Liver (tissue), 9 donors: Measurements from ENCODE around the gene NCK2. TPM values are rescaled to one million over a fixed set of nuclear protein-coding genes. Genes with fewer than 3 reads are reported as not detected.

ENCODE experiments used
- DNase-seq: peaks from one replicate; pipeline ENCODE4 v3.0.0-alpha.2; 2017; ENCODE audit warnings: low spot score
- H3K27ac ChIP-seq, 2 donors: one replicate each; pipeline ENCODE4 v1.7.0; 2013; ENCODE audit warnings: inconsistent platforms in 2 of 2, low read length in 2 of 2, control low read depth in 1 of 2, low read depth in 1 of 2, mild to moderate bottlenecking in 1 of 2
- H3K27me3 ChIP-seq, 4 donors: one replicate each; pipeline versions ENCODE4 v1.6.1 to v1.7.0; 2013; ENCODE audit warnings: low read length in 3 of 4, inconsistent platforms in 1 of 4, mild to moderate bottlenecking in 1 of 4, moderate library complexity in 1 of 4; ENCODE audit not compliant: control insufficient read depth in 4 of 4, insufficient read depth in 4 of 4
- H3K36me3 ChIP-seq, 4 donors: one replicate each; pipeline versions ENCODE4 v1.6.1 to v1.7.0; 2013; ENCODE audit warnings: low read length in 3 of 4, mild to moderate bottlenecking in 3 of 4, low read depth in 1 of 4, moderate library complexity in 1 of 4; ENCODE audit not compliant: control insufficient read depth in 4 of 4, insufficient read depth in 3 of 4
- H3K4me1 ChIP-seq, 4 donors: one replicate each; pipeline versions ENCODE4 v1.6.1 to v1.7.0; 2013; ENCODE audit warnings: low read length in 3 of 4, mild to moderate bottlenecking in 3 of 4, moderate library complexity in 1 of 4; ENCODE audit not compliant: control insufficient read depth in 4 of 4, insufficient read depth in 4 of 4
- H3K4me3 ChIP-seq, 3 donors: one replicate each; pipeline versions ENCODE4 v1.6.1 to v1.7.0; 2013; ENCODE audit warnings: low read length in 3 of 3, control low read depth in 1 of 3, low read depth in 1 of 3, mild to moderate bottlenecking in 1 of 3
- H3K9ac ChIP-seq, 2 donors: one replicate each; pipeline ENCODE4 v1.7.0; 2013; ENCODE audit warnings: low read length in 2 of 2, mild to moderate bottlenecking in 2 of 2, moderate library complexity in 2 of 2, control low read depth in 1 of 2, low read depth in 1 of 2
- H3K9me3 ChIP-seq, 4 donors: one replicate each; pipeline versions ENCODE4 v1.6.1 to v1.7.0; 2013; ENCODE audit warnings: low read length in 3 of 4; ENCODE audit not compliant: control insufficient read depth in 4 of 4
- ATF3 ChIP-seq: IDR thresholded peaks from 2 replicates; pipeline ENCODE4 v1.6.1; 2016; ENCODE audit warnings: antibody characterized with exemption
- EGR1 ChIP-seq, 2 donors: IDR thresholded peaks; 2 replicates each; pipeline ENCODE4 v1.6.1; 2016 to 2018; ENCODE audit warnings: antibody characterized with exemption in 2 of 2, low read depth in 2 of 2
- FOXA1 ChIP-seq: IDR thresholded peaks from 2 replicates; pipeline ENCODE4 v1.6.1; 2016; ENCODE audit warnings: antibody characterized with exemption
- FOXA2 ChIP-seq: IDR thresholded peaks from 2 replicates; pipeline ENCODE4 v1.6.1; 2016; ENCODE audit warnings: antibody characterized with exemption
- GABPA ChIP-seq, 2 donors: IDR thresholded peaks in 1 of 2; conservative IDR thresholded peaks in 1 of 2; 2 replicates each; pipeline ENCODE4 v1.6.1; 2016; ENCODE audit warnings: antibody characterized with exemption in 2 of 2, mild to moderate bottlenecking in 1 of 2, moderate library complexity in 1 of 2
- HNF4A ChIP-seq, 2 donors: conservative IDR thresholded peaks; 2 replicates each; pipeline ENCODE4 v1.6.1; 2016; ENCODE audit warnings: antibody characterized with exemption in 2 of 2, mild to moderate bottlenecking in 2 of 2
- HNF4G ChIP-seq: IDR thresholded peaks from 2 replicates; pipeline ENCODE4 v1.6.1; 2016; ENCODE audit warnings: antibody characterized with exemption
- JUND ChIP-seq, 2 donors: IDR thresholded peaks; 2 replicates each; pipeline ENCODE4 v1.6.1; 2016; ENCODE audit warnings: antibody characterized with exemption in 2 of 2
- MAX ChIP-seq: IDR thresholded peaks from 2 replicates; pipeline ENCODE4 v1.6.1; 2016; ENCODE audit warnings: antibody characterized with exemption
- NR2F2 ChIP-seq: IDR thresholded peaks from 2 replicates; pipeline ENCODE4 v1.6.1; 2016; ENCODE audit warnings: antibody characterized with exemption
- RAD21 ChIP-seq, 2 donors: IDR thresholded peaks; 2 replicates each; pipeline ENCODE4 v1.6.1; 2016; ENCODE audit warnings: antibody characterized with exemption in 2 of 2, mild to moderate bottlenecking in 2 of 2
- RXRA ChIP-seq, 2 donors: IDR thresholded peaks; 2 replicates each; pipeline ENCODE4 v1.6.1; 2017 to 2018; ENCODE audit warnings: antibody characterized with exemption in 2 of 2, mild to moderate bottlenecking in 1 of 2
- SP1 ChIP-seq: IDR thresholded peaks from 2 replicates; pipeline ENCODE4 v1.6.1; 2018; ENCODE audit warnings: antibody characterized with exemption, mild to moderate bottlenecking
- TAF1 ChIP-seq: conservative IDR thresholded peaks from 2 replicates; pipeline ENCODE4 v1.6.1; 2016; ENCODE audit warnings: antibody characterized with exemption, mild to moderate bottlenecking
- YY1 ChIP-seq: IDR thresholded peaks from 2 replicates; pipeline ENCODE4 v1.6.1; 2016; ENCODE audit warnings: antibody characterized with exemption, mild to moderate bottlenecking
- ZBTB33 ChIP-seq: IDR thresholded peaks from 2 replicates; pipeline ENCODE4 v1.6.1; 2016; ENCODE audit warnings: antibody characterized with exemption
- WGBS: extraction: QIAGEN DNeasy Blood & Tissue Kit; methylation state at CpG from one replicate; pipeline ENCODE4 v1.1.7; 2013; 5-methylcytosine and 5-hydroxymethylcytosine counted together
- polyA plus RNA-seq, 2 donors: library from polyadenylated mRNA; stranded (reverse) in 1 of 2; unstranded in 1 of 2; fragments of 200-250 nt in 1 of 2; fragments of >200 nt in 1 of 2; fragmentation: Nextera tagmentation in 1 of 2; extraction: Ambion mirVana in 1 of 2; gene quantifications; one replicate each; pipeline versions ENCODE4 v1.2.1 to v1.2.3, GENCODE V29; 2013 to 2015
- total RNA-seq, 2 donors: library from RNA; depleted of rRNA; stranded (reverse); fragments of >200 nt; gene quantifications; one replicate each; pipeline ENCODE4 v1.2.3, GENCODE V29; 2014
- TF ChIP-seq, protein P1 (sequence below): IDR thresholded peaks from 2 replicates; pipeline ENCODE4 v1.6.1; 2016; ENCODE audit warnings: antibody characterized with exemption, mild to moderate bottlenecking
- donor health status: healthy.
- donor health status: healthy.
- donor health status: healthy.
- donor health status: healthy.
- donor health status: healthy.

The NCK2 gene
- total and polyA plus RNA-seq, 4 donors = 3.4 to 15.0 (median 10.7) TPM

GRCh38 chr2:105889046-105889445 is 144.3 kb downstream of the NCK2 start (continued):
- TF ChIP-seq ZBTB33 (no peak), JUND (IDR thresholded peaks at IDR 0.05) (no peak), NR2F2 (no peak), SP1 (no peak)

DNA sequence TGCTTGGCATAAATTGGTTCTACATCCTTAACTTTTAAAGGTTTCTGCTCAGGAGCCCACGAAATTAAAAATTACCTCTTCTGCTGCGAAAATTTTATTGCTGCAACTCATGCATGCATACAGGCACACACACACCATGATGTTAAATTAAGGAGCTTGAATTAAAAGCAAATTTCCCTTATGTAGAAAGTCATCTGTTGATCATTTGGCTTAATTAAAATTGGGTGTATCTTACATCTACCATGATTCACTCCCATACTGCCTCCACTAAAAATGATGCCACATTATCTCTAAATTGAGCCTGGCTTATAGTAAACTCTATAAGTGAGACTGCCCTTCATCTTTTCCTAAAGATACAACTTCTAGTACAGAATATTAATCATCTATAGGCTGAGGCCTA is 145.4 kb downstream of the NCK2 start:
- no peak overlapping the region for H3K9ac ChIP-seq
- H3K36me3 ChIP-seq = no peaks in the 10 kb centered on the region
- peaks cover 0 to 7% (median 2%) of the 10 kb centered on the region in 4 donors for H3K9me3 ChIP-seq
- no peak for DNase-seq
- no peak overlapping the region for H3K4me3 ChIP-seq
- no peak overlapping the region for H3K27ac ChIP-seq
- H3K4me1 ChIP-seq = peaks cover 10 to 33% (median 27%) of the 10 kb centered on the region in 4 donors
- 3% methylated on average over 2 of the region's 2 CpGs for WGBS
- TF ChIP-seq FOXA2 (no peak), FOXA1 (no peak), YY1 (no peak), RXRA (IDR thresholded peaks at IDR 0.05) (no peak), RAD21 (IDR thresholded peaks at IDR 0.05) (no peak), NR2F2 (no peak)
- TF ChIP-seq, protein P1, sequence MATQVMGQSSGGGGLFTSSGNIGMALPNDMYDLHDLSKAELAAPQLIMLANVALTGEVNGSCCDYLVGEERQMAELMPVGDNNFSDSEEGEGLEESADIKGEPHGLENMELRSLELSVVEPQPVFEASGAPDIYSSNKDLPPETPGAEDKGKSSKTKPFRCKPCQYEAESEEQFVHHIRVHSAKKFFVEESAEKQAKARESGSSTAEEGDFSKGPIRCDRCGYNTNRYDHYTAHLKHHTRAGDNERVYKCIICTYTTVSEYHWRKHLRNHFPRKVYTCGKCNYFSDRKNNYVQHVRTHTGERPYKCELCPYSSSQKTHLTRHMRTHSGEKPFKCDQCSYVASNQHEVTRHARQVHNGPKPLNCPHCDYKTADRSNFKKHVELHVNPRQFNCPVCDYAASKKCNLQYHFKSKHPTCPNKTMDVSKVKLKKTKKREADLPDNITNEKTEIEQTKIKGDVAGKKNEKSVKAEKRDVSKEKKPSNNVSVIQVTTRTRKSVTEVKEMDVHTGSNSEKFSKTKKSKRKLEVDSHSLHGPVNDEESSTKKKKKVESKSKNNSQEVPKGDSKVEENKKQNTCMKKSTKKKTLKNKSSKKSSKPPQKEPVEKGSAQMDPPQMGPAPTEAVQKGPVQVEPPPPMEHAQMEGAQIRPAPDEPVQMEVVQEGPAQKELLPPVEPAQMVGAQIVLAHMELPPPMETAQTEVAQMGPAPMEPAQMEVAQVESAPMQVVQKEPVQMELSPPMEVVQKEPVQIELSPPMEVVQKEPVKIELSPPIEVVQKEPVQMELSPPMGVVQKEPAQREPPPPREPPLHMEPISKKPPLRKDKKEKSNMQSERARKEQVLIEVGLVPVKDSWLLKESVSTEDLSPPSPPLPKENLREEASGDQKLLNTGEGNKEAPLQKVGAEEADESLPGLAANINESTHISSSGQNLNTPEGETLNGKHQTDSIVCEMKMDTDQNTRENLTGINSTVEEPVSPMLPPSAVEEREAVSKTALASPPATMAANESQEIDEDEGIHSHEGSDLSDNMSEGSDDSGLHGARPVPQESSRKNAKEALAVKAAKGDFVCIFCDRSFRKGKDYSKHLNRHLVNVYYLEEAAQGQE = no peak
- no peaks in the 10 kb centered on the region for H3K27me3 ChIP-seq

GRCh38 chr2:105890856-105891255 is 146.1 kb downstream of the NCK2 start:
- Histone ChIP-seq H3K27ac (no peak overlapping the region), H3K4me3 (no peak overlapping the region), H3K27me3 (no peaks in the 10 kb centered on the region), H3K9me3 (peaks cover 0 to 7% (median 2%) of the 10 kb centered on the region in 4 donors), H3K4me1 (peaks cover 10 to 33% (median 26%) of the 10 kb centered on the region in 4 donors), H3K36me3 (no peaks in the 10 kb centered on the region), H3K9ac (no peak overlapping the region)
- 94% methylated on average over 10 of the region's 10 CpGs for WGBS
- no peak for DNase-seq
- TF ChIP-seq EGR1 (IDR thresholded peaks at IDR 0.05; ENCODE audit: low read depth in 2 of 2) (no peak), SP1 (no peak), FOXA2 (no peak), NR2F2 (no peak), YY1 (no peak), GABPA (IDR thresholded peaks at IDR 0.05 in 1 of 2, conservative IDR thresholded peaks at IDR 0.05 in 1 of 2) (no peak), HNF4G (no peak), RAD21 (IDR thresholded peaks at IDR 0.05) (no peak), ATF3 (no peak), TAF1 (no peak), HNF4A (conservative IDR thresholded peaks at IDR 0.05) (no peak), MAX (no peak), RXRA (IDR thresholded peaks at IDR 0.05) (no peak), ZBTB33 (no peak)
- TF ChIP-seq, protein P1 = no peak
